Large intestine (tissue), 3 donors: ENCODE results near the gene RNF5. TPM values are rescaled to one million over a fixed set of nuclear protein-coding genes. Genes with fewer than 3 reads are reported as not detected.

Source experiments
- DNase-seq, 2 donors: peaks; one replicate each; pipeline versions ENCODE4 v3.0.0 to v3.0.0-alpha.2; 2013
- H3K27ac ChIP-seq: one replicate; pipeline ENCODE4 v1.5.1; 2013; ENCODE audit warnings: low read length
- H3K27me3 ChIP-seq: 2 replicates; pipeline ENCODE4 v1.6.1; 2013; ENCODE audit warnings: low read length; ENCODE audit not compliant: control insufficient read depth, insufficient read depth
- H3K36me3 ChIP-seq: 2 replicates; pipeline ENCODE4 v1.6.1; 2013; ENCODE audit warnings: low read length; ENCODE audit not compliant: control insufficient read depth, insufficient read depth
- H3K4me1 ChIP-seq: one replicate; pipeline ENCODE4 v1.6.1; 2013; ENCODE audit warnings: low read length; ENCODE audit not compliant: control insufficient read depth, insufficient read depth
- H3K4me3 ChIP-seq: one replicate; pipeline ENCODE4 v1.5.1; 2013; ENCODE audit warnings: low read length
- H3K9me3 ChIP-seq: one replicate; pipeline ENCODE4 v1.6.1; 2013; ENCODE audit warnings: mild to moderate bottlenecking, low read depth, low read length, moderate library complexity; ENCODE audit not compliant: control insufficient read depth
- WGBS: methylation state at CpG from one replicate; pipeline ENCODE4 v1.1.5; 2013; ENCODE audit warnings: low lambda C conversion rate; ENCODE audit not compliant: insufficient coverage; 5-methylcytosine and 5-hydroxymethylcytosine counted together
- polyA plus RNA-seq: library from polyadenylated mRNA; unstranded; fragments of 120-200 nt; gene quantifications from one replicate; pipeline ENCODE4 v1.2.1, GENCODE V29; 2013

Gene RNF5
- polyA plus RNA-seq, 1 donor = 85.7 TPM

DNA sequence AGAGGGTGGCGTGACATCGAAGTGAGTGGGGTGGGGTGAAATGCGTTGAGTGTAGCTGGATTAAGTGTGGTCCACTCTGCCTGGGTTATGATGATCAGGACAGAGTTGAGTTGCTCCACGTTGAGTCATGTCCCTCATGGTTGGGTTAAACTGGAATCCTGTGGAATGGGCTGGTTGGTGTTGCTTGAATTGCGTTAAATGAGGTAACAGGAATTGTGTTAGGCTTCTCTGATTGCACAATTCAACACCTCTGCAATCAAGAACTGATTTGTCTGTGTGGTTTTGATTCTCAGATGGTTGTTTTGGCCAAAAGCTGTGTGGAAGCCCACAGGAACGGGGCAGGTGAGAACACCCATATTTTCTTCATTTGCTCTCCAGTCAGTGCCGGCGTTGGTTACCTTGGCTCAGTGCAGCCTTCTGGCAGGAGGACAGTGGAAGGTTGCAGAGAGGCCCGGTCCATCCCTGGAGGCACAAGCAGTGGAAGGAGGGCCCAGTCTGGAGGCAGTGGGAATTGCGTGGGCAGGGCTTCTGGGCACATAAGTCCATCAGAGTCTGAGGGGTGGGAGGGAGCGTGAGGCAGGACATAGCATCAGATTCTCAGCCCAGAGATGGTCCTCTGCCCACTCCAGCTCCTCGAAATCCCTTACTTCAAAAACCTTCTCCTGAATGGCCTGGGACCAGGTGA, 34.0 kb downstream of the RNF5 start:
- H3K27me3 ChIP-seq = no peaks in the 10 kb centered on the region
- no peaks in the 10 kb centered on the region for H3K9me3 ChIP-seq
- no peaks in the 10 kb centered on the region for H3K36me3 ChIP-seq
- no peak overlapping the region for H3K4me3 ChIP-seq
- H3K4me1 ChIP-seq = no peaks in the 10 kb centered on the region
- DNase-seq = no peak
- no CpG with 5 or more reads among the region's 12 CpGs for WGBS
- H3K27ac ChIP-seq = no peak overlapping the region

DNA sequence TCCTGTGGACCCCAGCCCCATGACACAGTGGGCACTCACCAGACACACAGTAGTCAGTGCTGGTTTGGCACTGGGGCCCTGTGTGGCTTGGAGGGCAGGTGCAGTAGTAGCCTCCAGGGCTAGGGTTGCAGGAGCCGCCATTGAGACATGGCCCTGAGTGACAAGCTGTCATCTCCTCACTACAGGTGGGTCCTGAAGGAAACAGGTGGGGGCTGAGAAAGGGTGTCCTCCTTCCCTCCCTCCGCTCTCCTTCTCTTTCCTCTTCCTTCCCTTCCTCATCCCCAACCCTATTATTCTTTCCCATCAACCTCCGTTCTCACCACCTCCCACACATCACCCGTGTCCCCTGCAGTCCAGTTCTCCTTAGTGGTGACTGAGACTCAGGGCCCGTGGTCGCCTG, 35.4 kb downstream of the RNF5 start:
- H3K4me1 ChIP-seq = no peaks in the 10 kb centered on the region
- H3K36me3 ChIP-seq = no peaks in the 10 kb centered on the region
- no peak overlapping the region for H3K4me3 ChIP-seq
- no peaks in the 10 kb centered on the region for H3K27me3 ChIP-seq
- H3K27ac ChIP-seq = no peak overlapping the region
- WGBS = no CpG with 5 or more reads among the region's 6 CpGs
- H3K9me3 ChIP-seq = no peaks in the 10 kb centered on the region
- DNase-seq = no peak

DNA sequence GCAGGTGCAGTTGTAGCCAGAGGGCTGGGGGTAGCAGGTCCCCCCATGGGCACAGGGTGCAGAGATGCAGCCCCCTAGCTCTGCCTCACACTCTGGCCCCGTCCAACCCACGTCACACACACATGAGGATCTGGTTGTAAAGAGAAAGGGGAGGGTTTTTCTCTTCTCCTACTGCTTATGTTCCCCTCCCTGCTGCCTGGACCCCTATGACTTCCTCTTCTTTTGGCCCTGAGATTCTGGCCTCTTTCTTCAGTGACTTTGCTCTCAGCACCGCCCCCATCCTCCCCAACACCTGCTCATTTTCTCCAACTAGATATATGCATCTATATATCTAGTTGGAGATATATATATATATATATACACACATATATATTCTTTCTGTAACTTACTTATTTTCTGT, 35.9 kb downstream of the RNF5 start:
- H3K36me3 ChIP-seq = no peaks in the 10 kb centered on the region
- no peaks in the 10 kb centered on the region for H3K27me3 ChIP-seq
- H3K4me3 ChIP-seq = no peak overlapping the region
- H3K9me3 ChIP-seq = no peaks in the 10 kb centered on the region
- no peaks in the 10 kb centered on the region for H3K4me1 ChIP-seq
- whole genome bisulfite sequencing = 71% methylated on average over 1 of the region's 3 CpGs
- no peak for DNase-seq
- no peak overlapping the region for H3K27ac ChIP-seq

DNA sequence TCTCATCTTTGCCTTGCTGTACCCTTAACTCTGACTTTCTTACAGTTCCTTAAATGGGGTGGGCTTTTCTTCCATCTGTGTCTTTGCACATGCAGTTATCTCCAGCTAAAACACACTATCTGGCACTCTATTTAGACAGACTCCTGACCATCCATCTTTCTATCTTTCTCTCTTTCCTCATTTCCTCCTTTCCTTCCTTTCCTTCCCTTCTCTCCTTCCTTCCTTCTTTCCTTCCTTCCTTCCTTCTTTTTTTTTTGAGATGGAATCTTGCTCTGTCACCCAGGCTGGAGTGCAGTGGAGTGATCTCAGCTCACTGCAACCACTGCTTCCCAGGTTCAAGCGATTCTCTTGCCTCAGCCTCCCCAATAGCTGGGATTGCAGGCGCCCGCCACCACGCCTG, 37.4 kb downstream of the RNF5 start:
- DNase-seq = no peak
- Histone ChIP-seq H3K27ac (no peak overlapping the region), H3K4me1 (no peaks in the 10 kb centered on the region), H3K27me3 (peaks cover 2% of the 10 kb centered on the region), H3K4me3 (no peak overlapping the region), H3K9me3 (no peaks in the 10 kb centered on the region), H3K36me3 (no peaks in the 10 kb centered on the region)
- no CpG with 5 or more reads among the region's 4 CpGs for WGBS

DNA sequence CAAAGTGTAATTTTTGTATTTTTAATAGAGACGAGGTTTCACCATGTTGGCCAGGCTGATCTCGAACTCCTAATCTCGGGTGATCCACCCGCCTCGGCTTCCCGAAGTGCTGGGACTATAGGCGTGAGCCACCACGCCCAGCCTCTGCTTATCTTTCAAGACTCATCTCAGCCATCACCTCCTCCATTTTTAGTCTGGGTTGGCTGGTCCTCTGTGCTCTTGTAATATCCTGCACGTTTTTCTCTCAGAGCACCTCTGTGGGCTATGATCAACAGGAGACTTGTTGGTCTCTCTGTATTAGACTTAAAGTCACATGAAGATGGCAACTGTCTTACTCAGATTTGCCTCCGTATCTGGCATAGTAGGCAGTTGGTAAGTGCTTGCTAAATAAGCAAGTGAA, 38.1 kb downstream of the RNF5 start:
- Histone ChIP-seq H3K4me1 (no peaks in the 10 kb centered on the region), H3K9me3 (no peaks in the 10 kb centered on the region), H3K4me3 (no peak overlapping the region), H3K36me3 (no peaks in the 10 kb centered on the region), H3K27ac (no peak overlapping the region), H3K27me3 (peaks cover 2% of the 10 kb centered on the region)
- no peak for DNase-seq
- WGBS = no CpG with 5 or more reads among the region's 10 CpGs

DNA sequence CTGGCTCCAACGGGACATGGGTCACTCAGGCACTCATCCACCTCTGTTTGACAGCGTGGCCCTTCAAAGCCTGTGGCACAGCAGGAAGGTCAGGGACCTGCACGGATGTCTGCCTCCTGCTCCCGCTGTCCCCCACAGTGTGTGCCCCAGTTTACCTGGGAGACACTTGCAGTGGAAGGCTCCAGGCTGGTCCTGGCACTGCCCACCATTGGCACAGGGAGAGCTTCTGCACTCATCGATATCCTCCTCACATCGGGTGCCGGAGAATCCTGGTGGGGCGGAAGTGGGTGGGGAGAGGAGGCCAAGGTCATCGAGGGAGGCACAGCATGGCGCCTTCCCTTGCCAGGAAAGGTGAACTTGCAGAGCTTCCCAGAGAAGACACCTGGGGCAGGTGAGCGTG, 38.8 kb downstream of the RNF5 start:
- Histone ChIP-seq H3K4me1 (no peaks in the 10 kb centered on the region), H3K27me3 (peaks cover 2% of the 10 kb centered on the region), H3K9me3 (no peaks in the 10 kb centered on the region), H3K36me3 (no peaks in the 10 kb centered on the region), H3K27ac (no peak overlapping the region), H3K4me3 (no peak overlapping the region)
- DNase-seq = no peak
- WGBS = no CpG with 5 or more reads among the region's 11 CpGs

DNA sequence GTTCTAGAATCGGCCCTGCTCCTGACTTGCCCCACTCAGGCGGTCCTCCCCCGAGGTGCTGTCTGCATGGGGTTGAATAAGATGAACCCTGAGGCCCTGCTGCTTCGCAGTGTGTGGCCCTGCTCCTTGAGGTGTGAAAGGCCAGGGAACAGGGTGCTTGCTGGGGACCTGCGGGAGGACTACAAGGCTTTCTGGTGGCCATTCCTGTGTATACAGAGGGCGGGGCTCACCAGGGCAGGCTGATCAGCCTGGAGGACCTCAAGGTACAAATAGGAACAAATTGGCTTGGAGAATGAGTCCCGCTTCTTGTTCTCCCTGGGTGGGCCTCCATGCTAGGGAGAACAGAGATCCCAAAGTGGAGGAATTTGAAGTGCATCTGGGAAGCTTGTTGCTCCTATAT, 40.0 kb downstream of the RNF5 start:
- Histone ChIP-seq H3K4me3 (no peak overlapping the region), H3K27me3 (peaks cover 9% of the 10 kb centered on the region), H3K36me3 (no peaks in the 10 kb centered on the region), H3K9me3 (no peaks in the 10 kb centered on the region), H3K27ac (no peak overlapping the region), H3K4me1 (no peaks in the 10 kb centered on the region)
- no CpG with 5 or more reads among the region's 7 CpGs for WGBS
- no peak for DNase-seq

DNA sequence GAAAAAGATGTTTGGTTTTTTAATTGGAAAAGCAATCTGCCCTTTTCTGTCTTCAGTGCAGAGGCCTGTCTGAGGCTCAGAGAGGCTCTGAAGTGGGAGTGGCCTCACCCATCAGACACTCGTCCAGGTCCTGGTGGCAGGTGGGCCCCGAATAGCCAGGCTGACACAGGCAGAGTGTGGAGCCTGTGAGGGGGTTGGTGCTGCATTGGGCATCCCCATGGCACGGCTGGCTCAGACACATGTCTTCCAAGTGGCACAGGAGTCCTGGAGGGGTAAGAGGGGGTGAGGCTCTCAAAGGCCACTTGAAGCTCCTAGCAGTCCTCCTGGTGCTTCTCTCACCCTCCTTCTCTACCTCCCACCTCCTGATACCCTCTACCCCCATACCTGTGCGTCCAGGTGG, 41.8 kb downstream of the RNF5 start:
- H3K4me3 ChIP-seq = no peak overlapping the region

DNA sequence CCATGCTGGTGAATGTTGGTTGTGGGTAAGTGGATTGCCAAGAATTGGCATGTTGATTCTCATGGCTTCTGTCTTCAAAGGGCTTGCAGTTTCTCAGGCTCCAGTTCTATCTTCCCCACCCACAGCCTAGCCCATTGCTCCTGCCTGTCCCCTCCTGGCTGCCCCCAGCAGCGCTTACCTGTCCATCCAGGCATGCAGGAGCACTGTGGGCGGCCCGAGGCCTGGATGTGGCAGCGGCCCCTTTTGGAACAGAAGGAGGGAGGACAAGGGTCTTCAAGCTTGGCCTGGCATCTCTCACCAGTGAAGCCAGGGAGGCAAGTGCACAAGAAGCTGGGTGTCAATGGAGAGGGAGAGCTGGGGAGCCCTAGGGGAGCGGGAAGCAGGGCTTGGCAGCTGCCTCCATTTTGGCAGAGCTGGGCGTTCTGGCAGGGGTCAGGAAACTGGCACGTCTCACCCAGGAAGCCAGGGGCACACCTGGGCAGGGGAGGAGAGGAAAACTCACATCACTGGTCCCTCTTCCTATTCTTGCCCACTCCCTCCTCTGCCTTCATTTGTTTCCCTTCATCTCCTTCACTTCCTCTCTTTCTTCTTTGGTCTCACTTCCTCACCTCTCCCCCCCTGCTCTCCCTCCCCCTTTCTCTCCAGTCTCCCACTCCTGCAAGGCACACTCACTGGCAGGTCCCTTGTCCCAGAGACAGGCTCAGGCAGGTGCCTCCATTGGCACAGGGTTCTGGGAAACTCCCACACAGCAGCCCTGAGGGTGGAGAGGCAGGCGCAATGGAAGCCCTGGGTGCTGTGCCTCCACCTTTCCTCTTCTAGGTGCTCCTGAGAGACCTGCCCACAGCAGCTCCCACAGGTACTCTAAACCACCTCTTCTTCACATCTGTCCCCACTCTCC, 44.4 kb downstream of the RNF5 start:
- DNase-seq = no peak
- Histone ChIP-seq H3K36me3 (no peaks in the 10 kb centered on the region), H3K27ac (no peak overlapping the region), H3K4me1 (no peaks in the 10 kb centered on the region), H3K27me3 (peaks cover 9% of the 10 kb centered on the region), H3K4me3 (no peak overlapping the region), H3K9me3 (no peaks in the 10 kb centered on the region)
- WGBS = no CpG with 5 or more reads among the region's 8 CpGs

More for the DNA sequence above, 41.8 kb downstream of the RNF5 start:
- H3K27me3 ChIP-seq = peaks cover 9% of the 10 kb centered on the region
- DNase-seq = no peak
- no peaks in the 10 kb centered on the region for H3K36me3 ChIP-seq
- no peaks in the 10 kb centered on the region for H3K4me1 ChIP-seq
- no CpG with 5 or more reads among the region's 4 CpGs for WGBS
- H3K27ac ChIP-seq = no peak overlapping the region
- H3K9me3 ChIP-seq = no peaks in the 10 kb centered on the region

DNA sequence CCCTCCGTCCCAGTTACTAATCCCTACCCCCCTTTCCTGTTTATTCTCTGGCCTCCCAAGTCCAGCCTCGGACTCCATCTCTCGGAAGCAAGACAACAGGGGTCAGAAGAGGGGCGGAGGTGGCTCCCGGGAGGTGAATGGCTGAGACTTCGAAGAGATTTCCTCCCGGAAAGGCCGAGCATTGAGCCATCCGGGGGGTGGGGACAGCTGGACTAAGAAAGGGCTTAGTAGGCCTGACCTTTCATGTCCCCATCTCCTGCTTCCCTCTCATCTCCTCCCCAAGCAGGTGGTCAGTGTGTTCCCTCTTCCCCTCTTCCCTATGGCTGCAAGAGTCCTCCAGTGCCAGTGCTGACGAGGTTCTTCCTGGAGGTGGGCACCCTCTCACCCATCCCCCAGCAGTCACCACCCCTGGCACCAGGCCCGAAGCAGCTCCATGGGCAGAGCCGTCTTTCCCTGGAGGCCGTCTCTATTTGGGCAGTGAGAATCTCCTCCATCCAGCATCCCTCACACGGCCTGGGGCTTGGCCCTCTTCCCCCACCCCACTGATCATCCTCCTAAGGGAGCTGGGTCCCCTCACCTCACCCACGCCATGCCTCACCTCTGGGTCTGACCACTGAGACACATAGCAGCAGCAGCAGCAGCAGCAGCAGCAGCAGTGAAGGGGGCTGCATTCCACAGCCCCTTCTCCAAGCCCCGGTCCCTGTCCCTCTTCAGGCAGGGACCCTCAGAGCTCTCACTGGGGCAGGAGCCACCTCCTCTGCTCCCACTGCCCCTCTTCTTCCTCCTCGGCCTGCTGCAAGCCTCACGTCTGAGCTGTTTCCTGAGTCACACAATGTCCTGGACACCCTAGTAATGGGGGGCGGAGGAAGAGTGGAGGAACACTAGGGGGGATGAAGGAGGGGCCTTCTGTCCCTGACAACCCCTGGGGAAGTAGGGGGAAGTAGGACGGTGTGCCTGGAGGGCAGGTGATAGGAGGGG, 45.3 kb downstream of the RNF5 start, which contains the start of gene NOTCH4:
TSS of gene NOTCH4 (minus strand) at position 810 of the 978 bp plus-strand sequence. CDS start at position 671, 139 bp downstream.
- Histone ChIP-seq H3K27me3 (peaks cover 9% of the 10 kb centered on the region), H3K4me3 (no peak within 1 kb of the TSS), H3K4me1 (no peaks in the 10 kb centered on the region), H3K36me3 (no peaks in the 10 kb centered on the region), H3K9me3 (no peaks in the 10 kb centered on the region), H3K27ac (no peak within 1 kb of the TSS)
- no CpG with 5 or more reads among the region's 20 CpGs for WGBS
- no peak for DNase-seq
